Fibroblast of pulmonary artery (primary cell): Measurements from ENCODE around the gene PRPF31.

Source experiments
- DNase-seq: peaks from one replicate; pipeline ENCODE4 v3.0.0-alpha.2; 2010; ENCODE audit warnings: low read depth
- H3K4me3 ChIP-seq: replicated peaks from 2 replicates; pipeline ENCODE4 v1.5.1; 2011; ENCODE audit warnings: low read depth, mild to moderate bottlenecking, control low read depth, low read length, moderate library complexity
- TF ChIP-seq, protein P1 (sequence below): IDR thresholded peaks from 2 replicates; pipeline ENCODE4 v1.5.1; 2011; ENCODE audit warnings: mild to moderate bottlenecking, control low read depth, low read length, inconsistent platforms; ENCODE audit errors: missing control alignments

PRPF31 gene

DNA sequence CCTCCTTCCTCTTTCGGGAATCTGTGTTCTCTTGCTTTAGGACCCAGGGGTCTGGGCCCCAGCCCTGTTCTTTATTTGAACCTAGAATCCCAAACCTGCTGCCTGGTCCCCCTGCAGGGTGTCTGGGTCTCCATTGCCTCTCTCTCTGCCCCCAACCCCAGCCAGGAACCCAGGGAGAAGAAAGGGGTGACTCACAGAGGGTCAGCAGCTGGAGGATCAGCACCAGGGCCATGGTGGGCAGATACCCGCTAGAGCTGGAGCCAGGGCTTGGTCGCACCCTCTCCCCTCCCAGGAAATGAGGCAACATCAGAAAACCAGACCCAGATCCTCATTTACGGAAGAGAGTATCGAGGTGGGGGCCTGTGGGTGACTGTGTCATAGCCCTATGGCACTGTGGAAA is 15.0 kb upstream of the PRPF31 start, which contains the start of gene OSCAR:
TSS of gene OSCAR (minus strand) at position 243 of the 400 bp plus-strand sequence. CDS start at position 232, 11 bp downstream.
- no peak within 1 kb of the TSS for H3K4me3 ChIP-seq
- TF ChIP-seq, protein P1, sequence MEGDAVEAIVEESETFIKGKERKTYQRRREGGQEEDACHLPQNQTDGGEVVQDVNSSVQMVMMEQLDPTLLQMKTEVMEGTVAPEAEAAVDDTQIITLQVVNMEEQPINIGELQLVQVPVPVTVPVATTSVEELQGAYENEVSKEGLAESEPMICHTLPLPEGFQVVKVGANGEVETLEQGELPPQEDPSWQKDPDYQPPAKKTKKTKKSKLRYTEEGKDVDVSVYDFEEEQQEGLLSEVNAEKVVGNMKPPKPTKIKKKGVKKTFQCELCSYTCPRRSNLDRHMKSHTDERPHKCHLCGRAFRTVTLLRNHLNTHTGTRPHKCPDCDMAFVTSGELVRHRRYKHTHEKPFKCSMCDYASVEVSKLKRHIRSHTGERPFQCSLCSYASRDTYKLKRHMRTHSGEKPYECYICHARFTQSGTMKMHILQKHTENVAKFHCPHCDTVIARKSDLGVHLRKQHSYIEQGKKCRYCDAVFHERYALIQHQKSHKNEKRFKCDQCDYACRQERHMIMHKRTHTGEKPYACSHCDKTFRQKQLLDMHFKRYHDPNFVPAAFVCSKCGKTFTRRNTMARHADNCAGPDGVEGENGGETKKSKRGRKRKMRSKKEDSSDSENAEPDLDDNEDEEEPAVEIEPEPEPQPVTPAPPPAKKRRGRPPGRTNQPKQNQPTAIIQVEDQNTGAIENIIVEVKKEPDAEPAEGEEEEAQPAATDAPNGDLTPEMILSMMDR = no peak
- DNase-seq = peak; percentile 18

DNA sequence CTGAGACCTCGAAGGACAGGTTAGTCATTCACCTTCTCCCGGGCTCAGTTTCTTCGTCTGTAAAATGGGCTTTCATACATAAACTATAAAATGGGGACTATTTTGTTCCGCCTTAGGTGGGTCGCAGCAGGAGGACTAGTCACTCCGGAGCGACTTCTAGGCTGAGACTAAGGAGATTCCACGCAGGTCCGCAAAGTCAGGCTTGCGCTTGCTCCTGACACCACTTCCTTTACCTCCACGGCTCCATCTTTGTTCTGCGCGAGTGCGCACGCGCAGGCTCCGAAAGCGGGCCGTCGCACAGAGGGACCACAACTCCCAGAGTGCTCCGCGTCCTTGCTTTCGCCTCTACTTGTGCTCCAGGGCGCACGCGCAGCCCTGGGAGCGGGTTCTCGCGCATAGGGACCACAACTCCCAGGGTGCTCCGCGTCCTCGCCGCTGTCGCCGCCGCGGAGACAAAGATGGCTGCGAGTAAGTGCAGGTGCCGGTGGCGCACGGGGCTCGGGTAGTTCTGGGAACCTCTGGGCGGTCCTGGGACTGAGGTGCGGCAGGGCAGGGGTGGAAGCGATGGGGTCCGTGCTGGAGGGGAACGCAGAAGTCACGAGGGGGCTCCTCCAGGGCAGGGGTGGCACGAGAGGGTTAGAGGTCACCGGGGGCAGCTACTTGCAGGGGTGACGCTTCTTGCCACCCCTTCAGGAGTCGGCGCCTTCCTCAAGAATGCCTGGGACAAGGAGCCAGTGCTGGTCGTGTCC is 13.0 kb upstream of the PRPF31 start, which contains the start of gene NDUFA3:
TSS of gene NDUFA3 (plus strand) at position 435 of the 749 bp plus-strand sequence. CDS start at position 459, 24 bp downstream.
- TF ChIP-seq, protein P1 = no peak
- peak; percentile 99 for DNase-seq
- H3K4me3 ChIP-seq = peak within 1 kb of the TSS; percentile 99

DNA sequence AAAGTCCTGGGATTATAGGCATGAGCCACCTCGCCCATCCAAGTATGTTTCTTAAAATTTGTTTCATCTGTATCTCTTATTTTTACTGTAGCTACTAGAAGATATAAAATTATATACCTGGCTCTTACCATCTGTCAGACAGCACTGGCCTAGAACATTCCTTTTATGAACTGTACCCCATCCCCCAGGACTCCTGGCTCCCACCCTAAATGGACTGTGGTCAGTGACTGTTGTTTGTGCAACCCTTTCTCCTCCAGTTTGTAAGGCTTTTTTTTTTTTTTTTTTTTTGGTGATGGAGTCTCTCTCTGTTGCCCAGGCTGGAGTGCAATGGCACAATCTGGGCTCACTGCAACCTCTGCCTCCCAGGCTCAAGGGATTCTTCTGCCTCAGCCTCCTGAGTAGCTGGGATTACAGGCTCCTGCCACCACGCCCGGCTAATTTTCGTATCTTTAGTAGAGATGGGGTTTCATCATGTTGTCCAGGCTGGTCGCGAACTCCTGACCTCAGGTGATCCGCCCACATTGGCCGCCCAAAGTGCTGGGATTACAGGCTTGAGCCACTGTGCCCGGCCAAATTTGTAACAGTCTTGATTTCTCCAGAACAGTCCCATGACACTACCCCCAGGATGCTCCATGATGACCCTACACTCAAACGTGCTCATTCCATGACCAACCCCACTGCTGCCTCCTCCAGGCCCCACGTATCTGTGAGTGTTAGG is 10.4 kb upstream of the PRPF31 start:
- TF ChIP-seq, protein P1 = no peak
- no peak overlapping the region for H3K4me3 ChIP-seq
- DNase-seq = no peak

DNA sequence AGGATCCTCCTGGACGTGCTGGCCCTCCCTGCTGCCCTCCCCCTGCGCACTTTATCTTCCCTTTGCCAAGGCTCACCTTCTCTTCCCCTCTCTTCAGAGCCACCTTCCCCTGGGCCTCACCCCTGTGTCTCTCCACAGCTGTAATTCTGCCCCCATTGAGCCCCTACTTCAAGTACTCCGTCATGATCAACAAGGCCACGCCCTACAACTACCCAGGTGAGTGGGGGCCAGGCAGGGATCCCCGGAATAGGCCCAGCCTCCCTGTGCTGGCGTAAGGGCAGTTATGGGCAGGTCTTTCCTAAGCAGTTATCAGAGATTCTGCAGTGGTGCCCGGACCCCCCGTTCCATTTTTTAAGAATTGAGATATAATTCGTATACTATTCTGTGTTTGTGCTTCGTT is 9.8 kb upstream of the PRPF31 start:
- DNase-seq = no peak

DNA sequence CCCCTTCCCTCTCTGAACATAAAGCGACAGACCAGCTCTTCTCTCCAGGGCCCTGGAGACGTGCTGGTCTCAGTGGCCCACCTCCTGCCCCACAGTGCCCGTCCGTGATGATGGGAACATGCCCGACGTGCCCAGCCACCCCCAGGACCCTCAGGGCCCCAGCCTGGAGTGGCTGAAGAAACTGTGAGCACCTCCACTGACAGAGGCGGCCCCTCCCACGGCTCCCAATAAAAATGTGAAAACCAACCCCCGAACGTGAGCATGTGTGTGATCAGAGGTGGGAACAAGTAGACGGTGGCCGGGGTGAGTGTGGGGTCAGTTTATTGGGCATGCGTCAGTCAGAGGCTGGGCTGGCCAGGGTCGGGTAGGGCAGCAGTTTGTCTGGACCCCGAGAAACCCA is 8.8 kb upstream of the PRPF31 start:
- DNase-seq = no peak
- TF ChIP-seq, protein P1 = no peak
- no peak overlapping the region for H3K4me3 ChIP-seq

More for the DNA sequence above, 9.8 kb upstream of the PRPF31 start:
- TF ChIP-seq, protein P1 = no peak
- H3K4me3 ChIP-seq = no peak overlapping the region

DNA sequence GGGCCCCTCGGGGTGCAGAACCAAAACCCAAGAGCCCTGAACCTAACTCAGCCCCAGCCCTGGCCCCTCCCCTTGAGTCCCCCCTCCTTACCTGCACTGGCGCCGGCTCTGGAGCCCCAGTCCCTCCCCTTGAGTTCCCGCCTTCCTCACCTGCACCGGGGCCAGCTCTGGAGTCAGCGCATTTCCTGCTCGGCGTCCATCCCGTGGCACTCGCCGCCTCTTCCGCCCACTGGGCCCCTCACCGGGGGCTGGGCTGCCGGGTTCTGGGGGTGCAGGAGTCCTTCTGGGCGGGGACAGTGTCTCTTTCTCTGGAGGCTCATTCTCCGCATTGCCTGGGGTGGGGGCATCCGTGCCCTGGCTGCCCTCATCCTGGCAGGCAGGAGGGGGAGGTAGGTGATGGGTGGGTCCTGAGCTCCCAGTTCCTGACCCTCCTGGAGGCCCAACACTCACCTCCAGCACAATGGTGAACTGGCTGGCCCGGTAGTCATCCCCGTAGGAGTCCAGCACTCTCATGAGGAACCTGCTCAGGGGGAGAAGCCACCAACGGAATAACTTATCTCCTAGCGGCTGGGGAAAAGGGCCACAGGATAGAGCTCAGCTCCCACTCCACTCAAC is 7.6 kb upstream of the PRPF31 start:
- H3K4me3 ChIP-seq = no peak overlapping the region
- no peak for DNase-seq
- TF ChIP-seq, protein P1 = no peak
